ENCODE results near the gene ACTR1A.

GRCh38 chr10:102511583-102512274, 9.2 kb upstream of the ACTR1A start:
- TF ChIP-seq CTCF (conservative IDR thresholded peaks at IDR 0.05) (no peak), ZFX (IDR thresholded peaks at IDR 0.05) (no peak)
